Measurements from ENCODE around the gene GPBAR1. TPM values are rescaled to one million over a fixed set of nuclear protein-coding genes. Genes with fewer than 3 reads are reported as not detected.

GPBAR1 gene
- total RNA-seq, 1 experiment from 2014 or later = 0.29 TPM

- H3K9me3 ChIP-seq = no peaks in the 10 kb centered on the region
- H3K4me1 ChIP-seq = peaks cover 30% of the 10 kb centered on the region
- ChIA-PET CTCF (interaction anchor here (0.6 to 0.9 kb wide), 3 partner anchors 13 to 403 kb away, joined by 4 to 6 read pairs (median 5); partner anchors contain the start of genes AAMP and PNKD), POLR2A (interaction anchor here (0.5 to 1.2 kb wide), 6 partner anchors 14 to 144 kb away, joined by 3 to 6 read pairs (median 4); partner anchors contain the start of genes AAMP and PNKD)
- peak within 1 kb of the TSS; percentile 92 for H3K27ac Mint-ChIP-seq (ENCODE audit: unreplicated experiment)
- intact Hi-C loops (cut with micrococcal nuclease; ENCODE audit: unreplicated experiment) = loop anchor here (1.0 kb wide), 2 partner anchors 31 to 53 kb away; partner anchors contain the start of genes AAMP and PNKD
- H3K4me3 Mint-ChIP-seq (ENCODE audit: unreplicated experiment) = peak within 1 kb of the TSS; percentile 93
- peaks cover 31% of the 10 kb centered on the region for H3K36me3 Mint-ChIP-seq (ENCODE audit: insufficient read depth, unreplicated experiment)
- peaks cover 26% of the 10 kb centered on the region for H3K4me1 Mint-ChIP-seq (ENCODE audit: low read depth, unreplicated experiment)
- H3K9me3 Mint-ChIP-seq (ENCODE audit: unreplicated experiment) = no peaks in the 10 kb centered on the region
- TF ChIP-seq, protein P1, sequence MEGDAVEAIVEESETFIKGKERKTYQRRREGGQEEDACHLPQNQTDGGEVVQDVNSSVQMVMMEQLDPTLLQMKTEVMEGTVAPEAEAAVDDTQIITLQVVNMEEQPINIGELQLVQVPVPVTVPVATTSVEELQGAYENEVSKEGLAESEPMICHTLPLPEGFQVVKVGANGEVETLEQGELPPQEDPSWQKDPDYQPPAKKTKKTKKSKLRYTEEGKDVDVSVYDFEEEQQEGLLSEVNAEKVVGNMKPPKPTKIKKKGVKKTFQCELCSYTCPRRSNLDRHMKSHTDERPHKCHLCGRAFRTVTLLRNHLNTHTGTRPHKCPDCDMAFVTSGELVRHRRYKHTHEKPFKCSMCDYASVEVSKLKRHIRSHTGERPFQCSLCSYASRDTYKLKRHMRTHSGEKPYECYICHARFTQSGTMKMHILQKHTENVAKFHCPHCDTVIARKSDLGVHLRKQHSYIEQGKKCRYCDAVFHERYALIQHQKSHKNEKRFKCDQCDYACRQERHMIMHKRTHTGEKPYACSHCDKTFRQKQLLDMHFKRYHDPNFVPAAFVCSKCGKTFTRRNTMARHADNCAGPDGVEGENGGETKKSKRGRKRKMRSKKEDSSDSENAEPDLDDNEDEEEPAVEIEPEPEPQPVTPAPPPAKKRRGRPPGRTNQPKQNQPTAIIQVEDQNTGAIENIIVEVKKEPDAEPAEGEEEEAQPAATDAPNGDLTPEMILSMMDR (IDR thresholded peaks at IDR 0.05; ENCODE audit: insufficient read depth in 1 of 2, low read depth in 1 of 2, low read length in 1 of 2, severe bottlenecking in 1 of 2, unreplicated experiment in 1 of 2) = no peak
- H3K27me3 Mint-ChIP-seq (ENCODE audit: insufficient read depth, unreplicated experiment) = no peaks in the 10 kb centered on the region
- DNase-seq = peak; percentile 92 to 95
- no peaks in the 10 kb centered on the region for H3K27me3 ChIP-seq (replicated peaks; ENCODE audit: control insufficient read depth, insufficient read depth, low read length)
- H3K4me3 ChIP-seq (ENCODE audit: low read depth, low read length) = peak within 1 kb of the TSS; percentile 87
- no TSS peak for BruUV-seq (replicated peaks)
- H3K36me3 ChIP-seq (ENCODE audit: control insufficient read depth, insufficient read depth, low read length) = 0 out of 2 replicates have a peak, but pooled peaks cover 2% of the 10 kb centered on the region
These were observed 44.0 kb upstream of the GPBAR1 start, which contains the start of gene ARPC2 for GRCh38 chr2:218216674-218217359. Gene ARPC2 (plus strand): TSS chr2:218217189. CDS start chr2:218217471, 282 bp downstream.

DNA sequence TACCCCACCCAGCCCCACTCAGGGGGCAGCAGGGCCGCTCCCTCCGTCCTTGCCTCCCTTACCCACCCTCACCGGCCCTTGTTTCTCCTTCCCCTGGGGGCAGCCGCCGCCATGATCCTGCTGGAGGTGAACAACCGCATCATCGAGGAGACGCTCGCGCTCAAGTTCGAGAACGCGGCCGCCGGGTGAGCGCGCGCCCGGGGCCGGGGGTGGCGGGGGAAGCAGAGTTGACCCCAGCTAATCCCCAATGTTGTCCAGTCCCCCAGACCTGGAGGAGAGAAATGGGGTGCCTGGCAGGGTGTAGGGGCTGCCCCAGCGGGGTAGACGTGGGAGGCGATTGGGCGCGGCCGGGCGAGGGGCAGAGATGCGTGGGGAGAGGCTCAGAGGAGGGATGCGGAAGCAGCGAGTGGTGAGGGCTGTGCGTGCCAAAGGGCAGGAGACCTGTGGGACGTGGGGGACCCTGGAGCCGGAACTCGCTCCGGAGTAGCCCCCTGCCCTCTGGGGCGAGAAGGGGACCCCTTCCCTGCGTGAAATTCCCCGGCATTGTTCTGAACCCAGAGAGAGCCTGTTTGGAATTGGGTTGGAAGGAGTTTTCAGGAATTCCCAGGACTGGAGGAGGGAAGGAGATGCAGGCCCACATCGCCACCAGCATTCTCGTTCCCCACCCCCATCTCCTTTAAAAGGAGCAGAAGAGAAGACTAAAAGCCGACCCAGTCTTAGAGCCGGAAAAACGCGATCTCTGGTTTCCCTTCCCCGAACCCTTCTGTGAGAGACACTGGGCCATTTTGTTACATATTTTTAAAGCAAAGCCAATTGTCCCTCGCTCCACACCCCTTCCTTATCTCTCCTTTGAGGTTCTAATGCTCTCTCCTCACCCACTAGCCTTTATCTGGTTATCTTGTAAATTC is 43.2 kb upstream of the GPBAR1 start:
- TF ChIP-seq, protein P1 (IDR thresholded peaks at IDR 0.05; ENCODE audit: insufficient read depth in 1 of 2, low read depth in 1 of 2, low read length in 1 of 2, severe bottlenecking in 1 of 2, unreplicated experiment in 1 of 2) = no peak
- H3K4me3 Mint-ChIP-seq (ENCODE audit: unreplicated experiment) = peak overlapping the region; percentile 93

More for the DNA sequence above, 43.2 kb upstream of the GPBAR1 start:
- no peaks in the 10 kb centered on the region for H3K9me3 Mint-ChIP-seq (ENCODE audit: unreplicated experiment)
- peaks cover 32% of the 10 kb centered on the region for H3K36me3 Mint-ChIP-seq (ENCODE audit: insufficient read depth, unreplicated experiment)
- peak overlapping the region; percentile 87 for H3K4me3 ChIP-seq (ENCODE audit: low read depth, low read length)
- BruUV-seq (replicated peaks) = TSS peak; percentile 29
- intact Hi-C loops (cut with micrococcal nuclease; ENCODE audit: unreplicated experiment) = loop anchor here (1.0 kb wide), 2 partner anchors 12 to 53 kb away; partner anchors contain the start of genes AAMP and PNKD
- no peaks in the 10 kb centered on the region for H3K27me3 ChIP-seq (replicated peaks; ENCODE audit: control insufficient read depth, insufficient read depth, low read length)
- DNase-seq = peak; percentile 56 to 61
- CTCF ChIA-PET = interaction anchor here (1.6 kb wide), 1 partner anchor 13 kb away, joined by 7 read pairs; no protein-coding TSS in a partner anchor
- peak overlapping the region; percentile 92 for H3K27ac Mint-ChIP-seq (ENCODE audit: unreplicated experiment)
- H3K9me3 ChIP-seq = no peaks in the 10 kb centered on the region
- POLR2A ChIA-PET = interaction anchor here (1.0 to 1.2 kb wide), 3 partner anchors 13 to 76 kb away, joined by 3 to 6 read pairs (median 6); no protein-coding TSS in a partner anchor
- peaks cover 26% of the 10 kb centered on the region for H3K4me1 Mint-ChIP-seq (ENCODE audit: low read depth, unreplicated experiment)
- 0 out of 2 replicates have a peak, but pooled peaks cover 2% of the 10 kb centered on the region for H3K36me3 ChIP-seq (ENCODE audit: control insufficient read depth, insufficient read depth, low read length)
- H3K4me1 ChIP-seq = peaks cover 36% of the 10 kb centered on the region
- H3K27me3 Mint-ChIP-seq (ENCODE audit: insufficient read depth, unreplicated experiment) = no peaks in the 10 kb centered on the region
